ENCODE results near the gene AFDN.

DNA sequence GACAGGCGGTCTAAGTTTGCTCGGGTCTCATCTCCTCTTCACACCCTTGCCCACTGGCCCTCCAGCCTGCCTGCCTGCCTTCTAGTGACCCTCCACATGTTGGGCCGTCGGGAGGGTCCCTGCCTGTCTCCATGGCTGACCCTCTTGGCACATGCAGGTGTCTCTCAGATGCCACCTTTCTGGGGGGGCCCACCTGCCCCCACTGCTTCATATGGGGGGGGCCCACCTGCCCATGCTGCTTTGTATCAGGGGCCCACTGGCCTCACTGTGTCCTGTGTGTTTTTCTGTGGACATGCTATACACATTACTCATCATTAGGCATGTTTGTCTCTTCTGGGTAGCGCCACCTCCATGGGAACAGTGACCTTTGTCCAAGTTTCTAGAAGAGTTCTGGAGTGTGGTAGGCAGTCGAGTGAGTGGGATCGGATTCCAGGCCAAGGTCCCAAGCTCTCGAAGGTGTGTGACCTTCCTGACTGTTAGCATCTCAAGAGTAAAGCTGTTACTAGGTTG lies 130.3 kb downstream of the AFDN start:
- TF ChIP-seq, protein P1, sequence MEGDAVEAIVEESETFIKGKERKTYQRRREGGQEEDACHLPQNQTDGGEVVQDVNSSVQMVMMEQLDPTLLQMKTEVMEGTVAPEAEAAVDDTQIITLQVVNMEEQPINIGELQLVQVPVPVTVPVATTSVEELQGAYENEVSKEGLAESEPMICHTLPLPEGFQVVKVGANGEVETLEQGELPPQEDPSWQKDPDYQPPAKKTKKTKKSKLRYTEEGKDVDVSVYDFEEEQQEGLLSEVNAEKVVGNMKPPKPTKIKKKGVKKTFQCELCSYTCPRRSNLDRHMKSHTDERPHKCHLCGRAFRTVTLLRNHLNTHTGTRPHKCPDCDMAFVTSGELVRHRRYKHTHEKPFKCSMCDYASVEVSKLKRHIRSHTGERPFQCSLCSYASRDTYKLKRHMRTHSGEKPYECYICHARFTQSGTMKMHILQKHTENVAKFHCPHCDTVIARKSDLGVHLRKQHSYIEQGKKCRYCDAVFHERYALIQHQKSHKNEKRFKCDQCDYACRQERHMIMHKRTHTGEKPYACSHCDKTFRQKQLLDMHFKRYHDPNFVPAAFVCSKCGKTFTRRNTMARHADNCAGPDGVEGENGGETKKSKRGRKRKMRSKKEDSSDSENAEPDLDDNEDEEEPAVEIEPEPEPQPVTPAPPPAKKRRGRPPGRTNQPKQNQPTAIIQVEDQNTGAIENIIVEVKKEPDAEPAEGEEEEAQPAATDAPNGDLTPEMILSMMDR (conservative IDR thresholded peaks at IDR 0.05 in 1 of 2, IDR thresholded peaks at IDR 0.05 in 1 of 2; ENCODE audit: extremely low read depth in 1 of 2, insufficient read depth in 1 of 2, low read depth in 1 of 2, low read length in 2 of 2): no peak
- no peak for TF ChIP-seq EZH2 (IDR thresholded peaks at IDR 0.05; ENCODE audit: borderline replicate concordance, low read length)
